CD14-positive monocyte (primary cell): ENCODE measurements around the gene OGN. TPM values are rescaled to one million over a fixed set of nuclear protein-coding genes. Genes with fewer than 3 reads are reported as not detected.

Experiments used
- DNase-seq, 3 donors: peaks; one replicate each; pipeline ENCODE4 v3.0.0-alpha.2; 2011 to 2022
- H2AFZ ChIP-seq: 2 replicates; pipeline ENCODE4 v1.6.0; 2012; ENCODE audit warnings: mild to moderate bottlenecking, low read depth, low read length, inconsistent platforms; ENCODE audit not compliant: insufficient read depth, poor library complexity, severe bottlenecking
- H3K27ac ChIP-seq, 2 donors: 1 replicate in 1 of 2; 2 replicates in 1 of 2; pipeline ENCODE4 v1.5.1; 2012 to 2013; ENCODE audit warnings: low read length in 2 of 2, control low read depth in 1 of 2, inconsistent platforms in 1 of 2, low read depth in 1 of 2, mild to moderate bottlenecking in 1 of 2
- H3K27me3 ChIP-seq, 2 donors: one replicate each; pipeline versions ENCODE4 v1.6.0 to v1.6.1; 2011 to 2013; ENCODE audit warnings: low read length in 2 of 2; ENCODE audit not compliant: control insufficient read depth in 2 of 2, insufficient read depth in 2 of 2
- H3K36me3 ChIP-seq, 2 donors: replicated peaks in 1 of 2; 1 replicate in 1 of 2; 2 replicates in 1 of 2; pipeline versions ENCODE4 v1.5.1 to v1.6.1; 2012 to 2013; ENCODE audit warnings: low read length in 2 of 2, control low read depth in 1 of 2, inconsistent platforms in 1 of 2, mild to moderate bottlenecking in 1 of 2; ENCODE audit not compliant: insufficient read depth in 2 of 2, control insufficient read depth in 1 of 2
- H3K4me1 ChIP-seq, 2 donors: 1 replicate in 1 of 2; 2 replicates in 1 of 2; pipeline versions ENCODE4 v1.5.1 to v1.6.1; 2012 to 2013; ENCODE audit warnings: low read length in 2 of 2, control low read depth in 1 of 2, inconsistent platforms in 1 of 2, mild to moderate bottlenecking in 1 of 2, moderate library complexity in 1 of 2; ENCODE audit not compliant: insufficient read depth in 2 of 2, control insufficient read depth in 1 of 2
- H3K4me2 ChIP-seq: replicated peaks from 2 replicates; pipeline ENCODE3; 2012; ENCODE audit warnings: low read length, moderate library complexity, mild to moderate bottlenecking; ENCODE audit not compliant: poor library complexity, severe bottlenecking; ENCODE audit errors: extremely low read depth
- H3K4me3 ChIP-seq, 3 experiments: fragments of 200-600 bp in 1 of 3; sonication (generic) in 1 of 3; replicated peaks in 1 of 3; 1 replicate in 2 of 3; 2 replicates in 1 of 3; pipeline ENCODE4 v1.5.1; 2011 to 2013; ENCODE audit warnings: low read length in 3 of 3, mild to moderate bottlenecking in 3 of 3, control low read depth in 2 of 3, low read depth in 2 of 3, inconsistent platforms in 1 of 3, moderate library complexity in 1 of 3
- H3K79me2 ChIP-seq: 2 replicates; pipeline ENCODE4 v1.6.0; 2012; ENCODE audit warnings: mild to moderate bottlenecking, control low read depth, inconsistent platforms, low read length, moderate library complexity; ENCODE audit not compliant: insufficient read depth
- H3K9ac ChIP-seq: 2 replicates; pipeline ENCODE4 v1.6.0; 2017; ENCODE audit warnings: low read length, mild to moderate bottlenecking; ENCODE audit not compliant: insufficient read depth, poor library complexity, severe bottlenecking
- H3K9me3 ChIP-seq, 2 donors: replicated peaks in 1 of 2; 1 replicate in 1 of 2; 2 replicates in 1 of 2; pipeline versions ENCODE4 v1.5.1 to v1.6.1; 2012 to 2013; ENCODE audit warnings: low read length in 2 of 2, control low read depth in 1 of 2; ENCODE audit not compliant: control insufficient read depth in 1 of 2, insufficient read depth in 1 of 2
- H4K20me1 ChIP-seq: 2 replicates; pipeline ENCODE4 v1.6.0; 2012; ENCODE audit warnings: mild to moderate bottlenecking, low read length, control low read depth, moderate library complexity; ENCODE audit not compliant: insufficient read depth
- H3K27ac Mint-ChIP-seq, 7 donors: one replicate each; pipeline ENCODE4 v1.8.0; 2020; ENCODE audit warnings: mild to moderate bottlenecking in 7 of 7, mixed read lengths in 7 of 7, moderate library complexity in 6 of 7, inconsistent platforms in 2 of 7
- H3K27me3 Mint-ChIP-seq, 3 donors: one replicate each; pipeline ENCODE4 v1.8.0; 2021 to 2022; ENCODE audit warnings: low read depth in 3 of 3, mild to moderate bottlenecking in 3 of 3, mixed read lengths in 3 of 3, moderate library complexity in 3 of 3, inconsistent platforms in 1 of 3
- H3K36me3 Mint-ChIP-seq, 2 donors: one replicate each; pipeline ENCODE4 v1.8.0; 2020; ENCODE audit warnings: mixed read lengths in 2 of 2, inconsistent platforms in 1 of 2, mild to moderate bottlenecking in 1 of 2
- H3K4me1 Mint-ChIP-seq: one replicate; pipeline ENCODE4 v1.8.0; 2020; ENCODE audit warnings: mild to moderate bottlenecking, mixed read lengths
- H3K4me3 Mint-ChIP-seq, 2 donors: one replicate each; pipeline ENCODE4 v1.8.0; 2020; ENCODE audit warnings: mild to moderate bottlenecking in 2 of 2, mixed read lengths in 2 of 2, moderate library complexity in 1 of 2
- H3K9me3 Mint-ChIP-seq, 7 donors: one replicate each; pipeline ENCODE4 v1.8.0; 2020 to 2022; ENCODE audit warnings: mixed read lengths in 7 of 7, mild to moderate bottlenecking in 6 of 7, moderate library complexity in 6 of 7, inconsistent platforms in 2 of 7
- CTCF ChIP-seq: fragments of 200-600 bp; IDR thresholded peaks from one replicate; pipeline ENCODE4 v1.8.0; 2022; ENCODE audit warnings: antibody characterized with exemption, mild to moderate bottlenecking
- WGBS: methylation state at CpG from one replicate; pipeline ENCODE4 v1.1.5; 2013; ENCODE audit warnings: missing lambda C conversion rate; ENCODE audit not compliant: insufficient coverage; 5-methylcytosine and 5-hydroxymethylcytosine counted together
- intact Hi-C, 2 donors: fragments of 100-400 bp; cut with micrococcal nuclease; formaldehyde crosslinking; loops; one replicate each; pipeline versions ENCODE4 v1.15.0 to v1.15.1; 2023
- polyA plus RNA-seq, 3 donors: library from polyadenylated mRNA; depleted of rRNA in 1 of 3; unstranded in 2 of 3; stranded (reverse) in 1 of 3; fragments of 300-500 nt in 2 of 3; fragments of >200 nt in 1 of 3; fragmentation: Illumina TruSeq in 2 of 3; gene quantifications; 1 replicate in 2 of 3; 2 replicates in 1 of 3; pipeline ENCODE4 v1.2.3, GENCODE V29; 2012 to 2021

OGN gene
- polyA plus RNA-seq, 3 donors: not detected

GRCh38 chr9:92381775-92382174 lies 22.6 kb downstream of the OGN start:
- peaks cover 4 to 9% of the 10 kb centered on the region in 2 donors for H3K36me3 Mint-ChIP-seq
- Histone ChIP-seq H3K27me3 (no peaks in the 10 kb centered on the region), H3K27ac (no peak overlapping the region), H3K4me1 (no peaks in the 10 kb centered on the region), H3K9ac (no peak overlapping the region), H3K79me2 (no peaks in the 10 kb centered on the region), H4K20me1 (no peaks in the 10 kb centered on the region), H3K4me3 (no peak overlapping the region), H2AFZ (no peak overlapping the region), H3K36me3 (no peaks in the 10 kb centered on the region), H3K4me2 (no peak overlapping the region), H3K9me3 (no peaks in the 10 kb centered on the region)
- H3K4me3 Mint-ChIP-seq: no peak overlapping the region
- TF ChIP-seq CTCF: no peak
- H3K4me1 Mint-ChIP-seq: no peaks in the 10 kb centered on the region
- no peaks in the 10 kb centered on the region for H3K27me3 Mint-ChIP-seq
- no peak overlapping the region for H3K27ac Mint-ChIP-seq
- peaks cover 0 to 2% (median 0%) of the 10 kb centered on the region in 7 donors for H3K9me3 Mint-ChIP-seq
- no CpG with 5 or more reads among the region's 2 CpGs for whole genome bisulfite sequencing
- no peak for DNase-seq
- intact Hi-C loops: no loop called here

GRCh38 chr9:92380603-92381002 lies 23.8 kb downstream of the OGN start:
- no peak for DNase-seq
- H4K20me1 ChIP-seq: no peaks in the 10 kb centered on the region
- peaks cover 0 to 7% (median 3%) of the 10 kb centered on the region in 7 donors for H3K9me3 Mint-ChIP-seq
- H3K9me3 ChIP-seq: no peaks in the 10 kb centered on the region
- no peaks in the 10 kb centered on the region for H3K27me3 Mint-ChIP-seq
- TF ChIP-seq CTCF: no peak
- H3K36me3 Mint-ChIP-seq: peaks cover 6 to 7% of the 10 kb centered on the region in 2 donors
- H3K27ac Mint-ChIP-seq: no peak overlapping the region
- no peak overlapping the region for H3K4me3 ChIP-seq
- H3K4me3 Mint-ChIP-seq: no peak overlapping the region
- H3K36me3 ChIP-seq: no peaks in the 10 kb centered on the region
- H3K4me1 ChIP-seq: no peaks in the 10 kb centered on the region
- no peaks in the 10 kb centered on the region for H3K27me3 ChIP-seq
- no peak overlapping the region for H3K27ac ChIP-seq
- intact Hi-C loops: no loop called here
- H3K79me2 ChIP-seq: no peaks in the 10 kb centered on the region
- H3K9ac ChIP-seq: no peak overlapping the region
- no peak overlapping the region for H2AFZ ChIP-seq
- no CpG with 5 or more reads among the region's 2 CpGs for WGBS
- H3K4me2 ChIP-seq: no peak overlapping the region
- H3K4me1 Mint-ChIP-seq: no peaks in the 10 kb centered on the region
